Progenitor cell of endocrine pancreas (in vitro differentiated cells): ENCODE measurements around the gene ZNF438. TPM values are rescaled to one million over a fixed set of nuclear protein-coding genes. Genes with fewer than 3 reads are reported as not detected.

Source experiments
- DNase-seq: peaks from one replicate; pipeline ENCODE4 v3.0.0; 2021; ENCODE audit warnings: low spot score; ENCODE audit not compliant: unreplicated experiment
- H3K27ac Mint-ChIP-seq: 2 replicates; pipeline ENCODE4 v1.8.0; 2021; ENCODE audit warnings: mild to moderate bottlenecking, moderate library complexity, mixed read lengths
- H3K27me3 Mint-ChIP-seq: 2 replicates; pipeline ENCODE4 v1.8.0; 2021; ENCODE audit warnings: mixed read lengths
- H3K36me3 Mint-ChIP-seq: 2 replicates; pipeline ENCODE4 v1.8.0; 2022; ENCODE audit warnings: mixed read lengths; ENCODE audit not compliant: insufficient read depth
- H3K4me1 Mint-ChIP-seq: 2 replicates; pipeline ENCODE4 v1.8.0; 2021; ENCODE audit warnings: low read depth, mixed read lengths
- H3K4me3 Mint-ChIP-seq: 2 replicates; pipeline ENCODE4 v1.8.0; 2021; ENCODE audit warnings: low read depth, mild to moderate bottlenecking, moderate library complexity, mixed read lengths
- H3K9me3 Mint-ChIP-seq: 2 replicates; pipeline ENCODE4 v1.8.0; 2021; ENCODE audit warnings: low read depth, mixed read lengths
- CTCF ChIP-seq: fragments of 200-600 bp; sonication (generic); IDR thresholded peaks from one replicate; pipeline ENCODE4 v1.5.0; 2021; ENCODE audit warnings: antibody characterized with exemption, mild to moderate bottlenecking; ENCODE audit not compliant: unreplicated experiment
- total RNA-seq: library from RNA; stranded (reverse); gene quantifications from 2 replicates; pipeline ENCODE4 v1.2.1, GENCODE V29; 2021

ZNF438 gene
- total RNA-seq, 1 donor from 2014 or later: 6.6 TPM

GRCh38 chr10:30979956-30980355 is 51.7 kb downstream of the ZNF438 start:
- no peak for TF ChIP-seq CTCF
- Mint-ChIP-seq H3K27ac (no peak overlapping the region), H3K4me1 (no peaks in the 10 kb centered on the region), H3K36me3 (peaks cover 10% of the 10 kb centered on the region), H3K27me3 (no peaks in the 10 kb centered on the region), H3K4me3 (no peak overlapping the region), H3K9me3 (peaks cover 9% of the 10 kb centered on the region)
- no peak for DNase-seq

- Mint-ChIP-seq H3K36me3 (peaks cover 10% of the 10 kb centered on the region), H3K27me3 (no peaks in the 10 kb centered on the region)
Measured at GRCh38 chr10:30978843-30979242, 52.8 kb downstream of the ZNF438 start.

GRCh38 chr10:30977385-30977784 is 54.3 kb downstream of the ZNF438 start:
- Mint-ChIP-seq H3K36me3 (peaks cover 7% of the 10 kb centered on the region), H3K27ac (no peak overlapping the region), H3K4me3 (no peak overlapping the region)

More at GRCh38 chr10:30978843-30979242, 52.8 kb downstream of the ZNF438 start:
- TF ChIP-seq CTCF: no peak
- Mint-ChIP-seq H3K4me3 (no peak overlapping the region), H3K9me3 (peaks cover 9% of the 10 kb centered on the region), H3K27ac (no peak overlapping the region), H3K4me1 (no peaks in the 10 kb centered on the region)
- no peak for DNase-seq

GRCh38 chr10:30974773-30975415 is 56.8 kb downstream of the ZNF438 start:
- no peak for DNase-seq
- Mint-ChIP-seq H3K9me3 (peaks cover 6% of the 10 kb centered on the region), H3K27ac (no peak overlapping the region), H3K36me3 (peaks cover 7% of the 10 kb centered on the region), H3K4me1 (no peaks in the 10 kb centered on the region), H3K27me3 (no peaks in the 10 kb centered on the region), H3K4me3 (no peak overlapping the region)
- TF ChIP-seq CTCF: no peak

More at GRCh38 chr10:30977385-30977784, 54.3 kb downstream of the ZNF438 start:
- peaks cover 7% of the 10 kb centered on the region for H3K9me3 Mint-ChIP-seq
- no peak for DNase-seq
- H3K27me3 Mint-ChIP-seq: no peaks in the 10 kb centered on the region
- H3K4me1 Mint-ChIP-seq: no peaks in the 10 kb centered on the region
- TF ChIP-seq CTCF: no peak

- DNase-seq: no peak
- Mint-ChIP-seq H3K27me3 (no peaks in the 10 kb centered on the region), H3K4me1 (no peaks in the 10 kb centered on the region), H3K27ac (no peak overlapping the region), H3K4me3 (no peak overlapping the region), H3K9me3 (peaks cover 3% of the 10 kb centered on the region), H3K36me3 (peaks cover 3% of the 10 kb centered on the region)
- TF ChIP-seq CTCF: no peak
Measured at GRCh38 chr10:30974355-30974754, 57.3 kb downstream of the ZNF438 start.
